ENCODE data around the gene F12.

Gene F12

GRCh38 chr5:177414481-177414880, 5.1 kb upstream of the F12 start:
- DNase-seq (ENCODE audit: low read depth in 2 of 2), result no peak

- DNase-seq (ENCODE audit: low read depth in 2 of 2), result no peak
Observed at GRCh38 chr5:177412603-177413233, 3.4 kb upstream of the F12 start.

GRCh38 chr5:177410575-177410974, 1.2 kb upstream of the F12 start:
- no peak for DNase-seq (ENCODE audit: low read depth in 2 of 2)

- no peak for DNase-seq (ENCODE audit: low read depth in 2 of 2)
Observed at GRCh38 chr5:177405805-177406204, 3.6 kb downstream of the F12 start.

GRCh38 chr5:177405312-177405711, 4.1 kb downstream of the F12 start:
- DNase-seq (ENCODE audit: low read depth in 2 of 2), result no peak

GRCh38 chr5:177404641-177405179, 4.7 kb downstream of the F12 start:
- no peak for DNase-seq (ENCODE audit: low read depth in 2 of 2)

GRCh38 chr5:177403792-177404640, 5.3 kb downstream of the F12 start:
- DNase-seq (ENCODE audit: low read depth in 2 of 2), result peak; percentile 69 to 74

- DNase-seq (ENCODE audit: low read depth in 2 of 2), result no peak
Observed at GRCh38 chr5:177403102-177403791, 6.1 kb downstream of the F12 start.

GRCh38 chr5:177402271-177403043, 6.9 kb downstream of the F12 start:
- peak in 1 of 2 donors; percentile 33 for DNase-seq (ENCODE audit: low read depth in 2 of 2)

- DNase-seq (ENCODE audit: low read depth in 2 of 2), result no peak
Observed at GRCh38 chr5:177399997-177400868, 9.1 kb downstream of the F12 start, which contains the start of gene PFN3. PFN3 (minus strand) TSS chr5:177400661; CDS start chr5:177400576, 85 bp downstream.

GRCh38 chr5:177397875-177398390, 11.4 kb downstream of the F12 start:
- no peak for DNase-seq (ENCODE audit: low read depth in 2 of 2)

- no peak for DNase-seq (ENCODE audit: low read depth in 2 of 2)
Observed at GRCh38 chr5:177396807-177397206, 12.6 kb downstream of the F12 start.

- DNase-seq (ENCODE audit: low read depth in 2 of 2), result no peak
Observed at GRCh38 chr5:177396078-177396477, 13.3 kb downstream of the F12 start.

GRCh38 chr5:177393990-177394389, 15.4 kb downstream of the F12 start:
- DNase-seq (ENCODE audit: low read depth in 2 of 2), result no peak

- no peak for DNase-seq (ENCODE audit: low read depth in 2 of 2)
Observed at GRCh38 chr5:177393206-177393765, 16.1 kb downstream of the F12 start.

- DNase-seq (ENCODE audit: low read depth in 2 of 2), result no peak
Observed at GRCh38 chr5:177392765-177393164, 16.6 kb downstream of the F12 start.

GRCh38 chr5:177390363-177391300, 18.7 kb downstream of the F12 start:
- peak; percentile 69 to 79 for DNase-seq (ENCODE audit: low read depth in 2 of 2)

- DNase-seq (ENCODE audit: low read depth in 2 of 2), result no peak
Observed at GRCh38 chr5:177389241-177390169, 19.9 kb downstream of the F12 start.

Data from stimulated activated CD8-positive, alpha-beta memory T cell treated with anti-CD3 and anti-CD28 coated beads, Interleukin-7, amount 100 ng/mL, for 1 hour (primary cell).